ENCODE measurements around the gene SOX13.

SOX13 gene

DNA sequence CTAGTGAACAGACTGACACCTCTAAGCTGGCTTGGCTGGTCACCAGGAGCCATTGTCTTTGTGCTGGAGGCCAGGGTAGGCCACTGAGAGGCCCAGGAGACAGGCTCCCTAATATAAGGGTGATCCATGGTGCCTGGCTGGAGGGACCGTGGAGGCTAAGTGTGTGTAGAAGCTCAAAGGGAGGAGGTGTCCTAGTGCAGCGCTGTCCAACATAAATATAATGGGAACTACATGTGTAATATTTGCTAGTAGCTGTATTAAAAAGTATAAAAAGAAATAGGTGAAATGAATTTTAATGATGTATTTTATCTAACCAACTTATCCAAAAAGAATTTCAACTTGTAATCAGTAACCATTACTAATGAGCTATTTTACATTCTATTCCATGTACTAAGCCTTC lies 35.0 kb downstream of the SOX13 start:
- DNase-seq (ENCODE audit: low spot score): no peak

DNA sequence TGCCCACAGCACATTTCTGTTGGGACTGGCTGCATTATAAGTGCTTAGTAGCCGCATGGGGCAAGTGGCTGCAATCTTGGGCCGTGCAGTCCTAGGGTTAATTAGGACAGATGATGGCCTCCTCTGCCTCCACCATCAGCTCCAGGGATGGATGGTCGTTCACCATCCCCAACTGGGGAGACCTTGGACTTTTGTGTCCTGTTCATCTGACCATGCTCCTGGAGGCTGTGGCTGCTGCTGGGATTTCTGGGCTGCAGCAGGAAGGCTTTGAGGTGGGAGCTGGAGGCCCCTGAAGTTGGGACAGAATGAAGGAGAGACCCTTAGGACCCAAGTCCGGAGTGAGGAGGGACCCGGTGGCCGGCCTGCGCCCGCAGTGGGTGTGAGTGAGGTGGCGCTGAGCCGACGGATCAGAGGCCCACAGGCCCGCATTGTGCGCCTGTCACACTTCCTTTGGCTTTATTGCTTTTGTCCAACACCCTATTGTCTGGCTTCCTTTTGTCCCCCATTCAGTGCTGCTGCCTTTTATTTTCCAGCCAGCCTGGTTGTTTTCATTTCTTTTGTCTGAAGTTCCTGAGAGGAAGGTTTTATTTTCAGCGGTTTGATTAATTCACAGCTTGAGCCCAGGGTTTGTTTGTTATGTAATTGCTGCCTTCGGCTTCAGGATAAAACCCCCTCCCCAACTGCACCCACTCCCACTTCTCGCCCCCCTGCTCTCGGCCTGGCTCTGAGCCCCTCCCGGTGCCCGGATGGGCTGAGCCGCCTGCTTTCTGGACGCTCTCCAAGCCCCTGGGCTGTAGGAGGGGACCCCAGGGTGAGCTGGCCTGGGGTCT lies 35.6 kb downstream of the SOX13 start:
- DNase-seq (ENCODE audit: low spot score): no peak

DNA sequence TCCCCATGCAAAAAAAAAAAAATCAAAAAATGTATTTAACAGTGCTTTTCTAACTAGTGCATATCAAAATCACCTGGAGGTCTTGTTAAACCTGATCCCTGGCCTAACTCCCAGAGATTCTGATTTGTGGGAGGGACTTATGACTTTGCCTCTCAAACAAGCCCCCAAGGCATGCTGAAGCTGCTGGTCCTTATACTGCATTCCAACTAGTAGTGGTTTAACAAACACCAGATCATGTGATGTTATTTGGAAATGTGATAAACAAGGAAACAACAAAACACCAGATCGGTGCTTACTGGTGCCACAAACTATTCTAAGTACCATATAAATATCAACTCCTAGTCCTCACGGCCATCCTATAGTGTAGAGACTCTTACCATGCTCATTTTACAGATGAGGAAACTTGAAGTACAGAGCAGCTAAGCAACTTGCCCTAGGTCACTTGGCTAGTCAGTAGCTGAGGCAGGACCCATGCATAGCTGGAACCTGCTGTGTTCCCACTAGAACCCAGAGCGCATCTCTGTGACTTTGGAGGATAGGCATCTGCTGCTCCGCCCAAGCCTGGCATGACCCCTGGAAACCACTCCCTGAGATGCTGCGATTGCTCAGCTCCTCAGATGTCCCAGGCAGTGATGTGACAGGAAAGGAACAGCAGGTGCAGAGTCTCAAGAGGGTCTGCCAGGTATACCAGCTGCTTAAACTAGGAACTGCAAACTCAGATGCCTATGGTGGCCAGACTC lies 38.1 kb downstream of the SOX13 start:
- DNase-seq (ENCODE audit: low spot score): no peak

DNA sequence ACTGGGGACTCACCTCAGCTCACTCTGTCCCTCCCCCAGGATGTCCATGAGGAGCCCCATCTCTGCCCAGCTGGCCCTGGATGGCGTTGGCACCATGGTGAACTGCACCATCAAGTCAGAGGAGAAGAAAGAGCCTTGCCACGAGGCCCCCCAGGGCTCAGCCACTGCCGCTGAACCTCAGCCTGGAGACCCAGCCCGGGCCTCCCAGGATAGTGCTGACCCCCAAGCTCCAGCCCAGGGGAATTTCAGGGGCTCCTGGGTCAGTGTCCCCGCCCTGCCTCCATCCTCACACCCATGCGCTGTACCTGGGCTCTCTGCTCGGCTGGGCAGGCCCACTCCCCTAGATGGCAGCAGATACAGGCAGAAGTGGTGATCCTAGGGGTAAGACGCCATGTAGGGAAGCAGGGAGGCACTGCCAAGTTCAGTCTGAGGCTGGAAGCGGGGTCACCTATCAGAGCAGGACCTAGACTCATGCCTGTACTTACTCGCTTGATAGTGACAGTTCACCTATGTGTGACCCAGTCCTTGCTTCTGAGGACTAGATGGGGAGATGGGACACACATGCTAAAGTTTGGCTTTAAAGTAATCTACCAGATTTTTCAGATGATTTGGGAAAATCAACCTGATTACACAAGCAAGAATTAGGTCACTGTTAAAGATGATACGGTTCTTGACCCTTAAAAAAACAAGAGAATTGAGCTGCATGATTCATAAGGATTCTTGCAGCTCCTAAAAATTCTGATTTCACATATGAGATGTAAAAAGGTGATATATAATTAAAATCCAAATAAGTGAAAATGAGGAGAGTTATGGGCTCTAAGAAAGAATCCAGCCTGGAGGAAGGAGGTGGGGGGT lies 40.2 kb downstream of the SOX13 start:
- DNase-seq (ENCODE audit: low spot score): no peak

- DNase-seq (ENCODE audit: low spot score): no peak
Observed at GRCh38 chr1:204113896-204114295, 41.0 kb downstream of the SOX13 start.

- DNase-seq (ENCODE audit: low spot score): no peak
Observed at GRCh38 chr1:204114606-204115005, 41.7 kb downstream of the SOX13 start.

DNA sequence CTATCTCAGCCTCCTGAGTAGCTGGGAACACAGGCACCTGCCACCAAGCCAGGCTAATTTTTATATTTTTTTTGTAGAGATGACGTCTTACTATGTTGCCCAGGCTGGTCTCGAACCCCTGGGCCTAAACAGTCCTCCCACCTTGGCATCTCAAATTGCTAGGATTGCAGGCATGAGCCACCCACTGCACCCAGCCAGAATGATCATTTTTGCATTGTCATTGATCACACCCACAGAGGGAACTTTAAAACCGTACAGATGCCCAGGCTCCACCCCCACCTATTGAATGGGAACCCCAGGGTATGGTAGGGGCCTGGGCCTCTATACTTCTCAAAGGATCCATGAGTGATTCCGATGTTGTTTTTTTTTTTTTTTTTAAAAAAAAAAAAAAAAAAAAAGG lies 42.2 kb downstream of the SOX13 start:
- DNase-seq (ENCODE audit: low spot score): no peak

DNA sequence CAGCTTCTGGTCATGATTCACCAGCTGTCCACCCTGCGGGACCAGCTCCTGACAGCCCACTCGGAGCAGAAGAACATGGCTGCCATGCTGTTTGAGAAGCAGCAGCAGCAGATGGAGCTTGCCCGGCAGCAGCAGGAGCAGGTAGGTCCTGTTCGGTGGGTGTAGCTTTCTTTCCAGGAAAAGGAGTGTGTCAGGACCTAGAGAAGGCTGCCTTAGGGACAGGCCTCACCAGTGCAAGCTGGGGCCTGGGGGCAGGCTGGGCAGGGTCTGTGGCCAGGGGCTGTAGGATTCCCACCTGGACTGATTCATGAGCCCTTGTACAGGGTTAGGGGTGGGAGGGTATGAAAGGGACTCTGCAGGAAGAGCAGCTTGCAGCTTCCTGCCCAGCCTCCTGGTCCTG lies 43.6 kb downstream of the SOX13 start:
- no peak for DNase-seq (ENCODE audit: low spot score)

DNA sequence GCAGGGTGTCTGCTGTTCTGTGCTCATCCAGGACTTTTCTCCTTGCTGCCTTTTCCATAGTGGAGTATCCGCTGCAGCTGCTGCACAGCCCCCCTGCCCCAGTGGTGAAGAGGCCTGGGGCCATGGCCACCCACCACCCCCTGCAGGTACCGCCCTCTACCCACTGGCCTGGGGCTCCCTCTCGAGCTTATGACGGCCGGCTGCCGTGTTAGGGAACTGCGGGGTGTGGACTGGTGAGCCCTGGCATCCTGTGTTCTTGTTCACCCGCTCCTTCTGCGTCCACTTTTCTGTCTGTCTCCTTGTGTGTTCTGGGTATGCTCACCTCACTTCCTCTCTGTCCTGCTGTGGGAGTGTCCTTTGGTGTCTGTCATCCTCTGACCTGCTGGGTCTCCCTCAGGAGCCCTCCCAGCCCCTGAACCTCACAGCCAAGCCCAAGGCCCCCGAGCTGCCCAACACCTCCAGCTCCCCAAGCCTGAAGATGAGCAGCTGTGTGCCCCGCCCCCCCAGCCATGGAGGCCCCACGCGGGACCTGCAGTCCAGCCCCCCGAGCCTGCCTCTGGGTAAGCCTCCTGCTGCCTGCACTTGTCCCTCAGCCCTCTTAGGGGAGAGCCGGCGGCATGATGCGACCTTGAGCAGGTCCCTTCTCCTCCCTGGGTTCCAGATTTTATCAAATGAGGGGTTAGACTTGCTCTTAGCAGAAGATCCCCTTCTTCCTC lies 49.1 kb downstream of the SOX13 start:
- no peak for DNase-seq (ENCODE audit: low spot score)

- DNase-seq (ENCODE audit: low spot score): no peak
Observed at GRCh38 chr1:204123376-204123775, 50.5 kb downstream of the SOX13 start.

DNA sequence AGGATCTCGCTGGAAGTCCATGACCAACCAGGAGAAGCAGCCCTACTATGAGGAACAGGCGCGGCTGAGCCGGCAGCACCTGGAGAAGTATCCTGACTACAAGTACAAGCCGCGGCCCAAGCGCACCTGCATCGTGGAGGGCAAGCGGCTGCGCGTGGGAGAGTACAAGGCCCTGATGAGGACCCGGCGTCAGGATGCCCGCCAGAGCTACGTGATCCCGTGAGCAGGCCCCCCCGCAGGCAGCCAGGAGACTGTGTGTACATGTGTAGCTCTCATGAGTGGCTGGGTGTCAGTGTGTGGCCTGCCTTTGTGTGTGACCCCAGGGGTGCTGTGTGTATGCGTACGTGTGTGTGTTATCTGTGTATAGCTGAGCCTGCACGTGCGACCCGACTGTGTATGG lies 51.7 kb downstream of the SOX13 start:
- DNase-seq (ENCODE audit: low spot score): no peak

DNA sequence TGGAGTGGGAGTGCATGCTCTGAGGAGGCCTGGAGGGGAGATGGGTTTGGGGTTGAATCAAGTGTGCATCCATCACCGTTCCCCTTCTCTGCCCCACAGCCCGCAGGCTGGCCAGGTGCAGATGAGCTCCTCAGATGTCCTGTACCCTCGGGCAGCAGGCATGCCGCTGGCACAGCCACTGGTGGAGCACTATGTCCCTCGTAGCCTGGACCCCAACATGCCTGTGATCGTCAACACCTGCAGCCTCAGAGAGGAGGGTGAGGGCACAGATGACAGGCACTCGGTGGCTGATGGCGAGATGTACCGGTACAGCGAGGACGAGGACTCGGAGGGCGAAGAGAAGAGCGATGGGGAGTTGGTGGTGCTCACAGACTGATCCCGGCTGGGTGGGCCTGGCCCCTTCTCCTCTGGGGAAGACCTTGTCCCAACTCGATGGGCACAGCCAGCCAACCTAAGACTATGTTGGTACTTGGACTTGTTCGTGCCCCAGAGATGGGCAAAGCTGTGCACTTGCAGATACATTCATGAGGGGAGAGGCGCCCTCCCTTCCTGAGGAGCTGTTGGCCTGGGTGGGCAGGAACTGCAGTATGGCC lies 52.9 kb downstream of the SOX13 start:
- no peak for DNase-seq (ENCODE audit: low spot score)

DNA sequence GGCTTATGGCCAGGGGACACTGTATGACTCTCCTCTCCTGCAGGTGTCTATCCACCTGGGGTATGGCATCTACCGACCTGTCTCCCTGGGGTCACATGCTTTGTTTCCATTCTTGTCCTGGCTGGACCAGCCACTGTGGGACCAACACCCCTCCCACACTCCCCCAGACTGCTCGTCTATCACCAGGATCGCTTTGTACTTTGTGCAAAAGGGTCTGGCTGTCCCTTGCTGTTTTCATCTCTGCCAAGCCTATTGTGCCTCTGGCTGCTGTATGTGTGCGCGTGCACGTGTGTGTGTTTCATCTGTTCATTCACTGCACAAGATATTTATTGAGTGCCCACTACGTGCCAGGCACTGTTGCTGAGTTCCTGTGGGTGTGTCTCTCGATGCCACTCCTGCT lies 53.5 kb downstream of the SOX13 start:
- DNase-seq (ENCODE audit: low spot score): no peak

- no peak for DNase-seq (ENCODE audit: low spot score)
Observed at GRCh38 chr1:204126956-204127355, 54.0 kb downstream of the SOX13 start.

DNA sequence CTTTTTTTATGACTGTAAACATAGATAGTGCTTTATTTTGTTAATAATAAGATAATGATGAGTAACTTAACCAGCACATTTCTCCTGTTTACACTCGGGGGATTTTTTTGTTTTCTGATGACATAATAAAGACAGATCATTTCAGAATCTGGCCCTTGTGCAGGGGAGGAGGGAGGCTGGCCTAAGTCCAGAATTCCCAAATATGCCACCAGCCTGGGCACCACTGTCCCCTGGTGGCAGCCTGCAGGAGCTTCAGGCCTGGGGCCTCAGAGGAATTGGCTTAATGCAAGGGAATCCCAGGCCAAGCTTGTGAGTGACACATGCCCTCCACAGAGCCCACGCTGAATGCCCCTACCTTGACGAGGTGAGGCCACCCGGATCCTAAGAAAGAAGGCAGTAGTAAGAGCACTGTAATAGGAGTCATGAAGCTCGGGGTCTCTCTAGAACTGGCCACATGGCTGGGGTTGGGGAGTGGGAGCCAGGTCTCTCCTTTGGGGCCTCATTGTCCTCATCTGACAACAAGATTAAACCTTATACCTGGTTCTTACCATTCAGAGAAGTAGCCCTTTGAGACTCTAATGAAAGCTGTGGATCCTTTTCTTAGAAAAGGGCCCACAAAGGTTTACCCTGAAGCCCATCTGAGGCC lies 54.8 kb downstream of the SOX13 start:
- DNase-seq (ENCODE audit: low spot score): peak; percentile 75

- DNase-seq (ENCODE audit: low spot score): no peak
Observed at GRCh38 chr1:204128464-204128963, 55.6 kb downstream of the SOX13 start.

DNA sequence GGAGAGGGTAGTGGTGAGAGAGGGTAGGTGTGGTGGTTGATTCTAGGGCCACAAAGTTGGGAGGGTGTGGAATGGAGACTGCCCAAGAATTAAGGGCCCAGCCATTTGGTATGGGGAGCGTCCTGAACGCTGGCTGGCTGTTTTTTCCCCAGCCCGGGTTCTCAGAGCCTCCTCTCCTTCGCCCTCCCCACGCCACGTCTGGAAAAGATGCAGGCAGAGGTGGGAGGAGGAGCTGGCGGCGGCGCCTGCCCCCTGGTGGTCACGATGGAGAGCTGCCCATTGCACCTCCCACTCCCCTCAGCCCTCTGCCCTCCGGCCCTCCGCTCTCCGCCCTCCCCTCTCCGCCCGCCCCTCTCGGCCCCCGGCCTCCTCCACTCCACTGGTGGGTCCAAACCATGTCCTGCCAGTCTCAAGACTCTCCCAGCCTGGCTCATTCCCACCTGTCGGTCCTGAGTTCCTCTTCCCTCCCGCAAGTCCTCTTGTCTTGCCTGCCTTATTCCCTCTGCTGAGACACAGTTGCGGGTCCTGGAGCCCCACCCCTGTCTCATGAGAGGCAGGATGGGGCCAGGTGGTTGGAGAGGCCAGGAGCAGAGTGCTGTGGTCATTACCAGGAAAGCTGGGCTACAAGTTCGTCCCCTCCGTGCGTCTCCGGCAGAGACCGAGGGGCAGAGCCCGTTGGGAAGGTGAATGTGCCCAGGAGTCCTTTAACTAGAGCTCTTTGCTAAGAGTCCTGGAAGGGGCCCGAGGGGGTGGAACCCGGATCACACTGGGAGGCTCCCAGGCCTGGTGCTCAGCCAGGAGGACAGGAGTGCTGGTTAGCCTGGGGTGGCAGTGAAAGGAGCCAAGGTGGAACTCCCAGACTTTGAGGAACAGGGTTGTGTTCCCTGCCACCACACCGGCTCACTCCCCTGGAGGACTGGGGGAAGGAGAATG lies 56.3 kb downstream of the SOX13 start:
- peak; percentile 72 for DNase-seq (ENCODE audit: low spot score)

DNA sequence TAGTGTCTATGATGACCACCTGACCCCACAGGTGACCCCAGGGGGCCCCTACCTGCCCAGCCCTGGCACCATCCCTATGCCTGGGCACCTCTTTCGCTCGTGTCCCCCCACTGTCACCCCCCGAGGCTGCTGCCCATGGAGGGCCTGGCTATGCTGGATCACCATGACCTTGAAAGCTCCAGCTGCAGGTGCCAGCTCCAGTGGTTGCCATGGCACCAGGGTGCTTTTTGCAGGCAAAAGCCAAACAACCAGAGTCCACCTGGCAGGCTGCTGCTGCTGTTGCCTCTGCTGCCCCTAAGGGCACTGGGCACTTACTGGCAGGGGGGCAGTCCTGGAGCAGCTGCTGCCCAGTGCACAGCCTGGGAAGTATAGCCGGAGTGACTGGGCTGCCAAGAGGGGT lies 57.3 kb downstream of the SOX13 start:
- no peak for DNase-seq (ENCODE audit: low spot score)

- peak; percentile 68 for DNase-seq (ENCODE audit: low spot score)
Observed at GRCh38 chr1:204130981-204131892, 58.3 kb downstream of the SOX13 start.
